Measurements from ENCODE around the gene CAPN2. TPM values are rescaled to one million over a fixed set of nuclear protein-coding genes. Genes with fewer than 3 reads are reported as not detected.
"Not testable (repeated sequence)": the region's sequence is repeated elsewhere in the genome, so short reads cannot be mapped to it uniquely, and the experiment has no call there.

CAPN2 gene
- total RNA-seq, 4 donors from 2014 or later, result 160 to 207 (median 177) TPM

DNA sequence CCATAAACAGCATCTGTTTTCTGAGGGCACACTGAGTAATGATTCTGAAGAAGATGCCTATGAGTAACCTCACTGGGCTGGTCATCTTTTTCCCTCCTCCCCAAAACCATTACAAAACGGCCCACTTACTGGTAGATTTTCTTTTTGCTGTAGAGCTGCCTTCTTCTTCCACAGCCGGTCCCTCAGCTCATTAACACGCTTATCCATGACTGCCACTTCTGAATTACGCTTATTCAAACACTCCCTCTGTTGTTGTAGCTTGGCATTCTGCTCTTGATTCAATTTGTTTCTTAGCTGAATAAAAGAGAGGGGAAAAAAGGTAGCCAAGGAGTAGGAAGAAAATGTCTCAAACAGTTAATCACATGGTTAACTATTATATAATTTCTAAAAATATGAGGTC is 90.3 kb downstream of the CAPN2 start:
- Histone ChIP-seq H3K9me3 (peaks cover 0 to 3% (median 0%) of the 10 kb centered on the region in 4 donors), H3K4me3 (no peak overlapping the region), H3K36me3 (peaks cover 4 to 96% (median 21%) of the 10 kb centered on the region in 3 donors), H3K4me1 (no peaks in the 10 kb centered on the region), H3K27me3 (no peaks in the 10 kb centered on the region), H3K27ac (no peak overlapping the region)
- TF ChIP-seq, protein P1, sequence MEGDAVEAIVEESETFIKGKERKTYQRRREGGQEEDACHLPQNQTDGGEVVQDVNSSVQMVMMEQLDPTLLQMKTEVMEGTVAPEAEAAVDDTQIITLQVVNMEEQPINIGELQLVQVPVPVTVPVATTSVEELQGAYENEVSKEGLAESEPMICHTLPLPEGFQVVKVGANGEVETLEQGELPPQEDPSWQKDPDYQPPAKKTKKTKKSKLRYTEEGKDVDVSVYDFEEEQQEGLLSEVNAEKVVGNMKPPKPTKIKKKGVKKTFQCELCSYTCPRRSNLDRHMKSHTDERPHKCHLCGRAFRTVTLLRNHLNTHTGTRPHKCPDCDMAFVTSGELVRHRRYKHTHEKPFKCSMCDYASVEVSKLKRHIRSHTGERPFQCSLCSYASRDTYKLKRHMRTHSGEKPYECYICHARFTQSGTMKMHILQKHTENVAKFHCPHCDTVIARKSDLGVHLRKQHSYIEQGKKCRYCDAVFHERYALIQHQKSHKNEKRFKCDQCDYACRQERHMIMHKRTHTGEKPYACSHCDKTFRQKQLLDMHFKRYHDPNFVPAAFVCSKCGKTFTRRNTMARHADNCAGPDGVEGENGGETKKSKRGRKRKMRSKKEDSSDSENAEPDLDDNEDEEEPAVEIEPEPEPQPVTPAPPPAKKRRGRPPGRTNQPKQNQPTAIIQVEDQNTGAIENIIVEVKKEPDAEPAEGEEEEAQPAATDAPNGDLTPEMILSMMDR (IDR thresholded peaks at IDR 0.05), result no peak
- no peak for TF ChIP-seq EP300 (IDR thresholded peaks at IDR 0.05)
- TF ChIP-seq POLR2A (IDR thresholded peaks at IDR 0.05), result no peak
- DNase-seq (ENCODE audit: low spot score in 2 of 2), result no peak
- WGBS, 2 donors, result 68 to 80% methylated on average over 4 of the region's 4 CpGs

DNA sequence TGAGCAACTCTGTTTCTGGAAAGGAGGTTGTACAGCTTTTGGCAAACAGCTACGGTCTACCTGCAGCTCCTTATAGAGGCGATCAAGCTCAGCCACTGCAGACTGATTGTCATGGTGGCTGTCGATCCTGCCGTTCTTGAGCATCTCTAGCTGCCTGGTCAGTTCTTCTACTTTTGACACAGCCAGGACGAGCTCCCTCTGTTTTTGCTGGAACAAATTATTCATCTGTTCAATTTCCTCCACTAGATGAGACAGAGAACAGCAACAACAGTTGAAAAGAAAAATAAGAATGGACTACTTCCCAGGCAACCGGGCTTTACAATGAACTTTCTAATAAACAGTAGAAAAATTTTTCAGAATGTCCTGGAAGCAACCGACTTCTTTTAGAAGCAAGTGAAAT is 90.9 kb downstream of the CAPN2 start:
- DNase-seq (ENCODE audit: low spot score in 2 of 2), result no peak
- TF ChIP-seq, protein P1 (IDR thresholded peaks at IDR 0.05), result no peak
- TF ChIP-seq EP300 (IDR thresholded peaks at IDR 0.05) (no peak), POLR2A (IDR thresholded peaks at IDR 0.05) (no peak)
- 82 to 84% methylated on average over 7 of the region's 7 CpGs for WGBS, 2 donors
- Histone ChIP-seq H3K4me3 (no peak overlapping the region), H3K36me3 (peaks cover 4 to 92% (median 15%) of the 10 kb centered on the region in 3 donors), H3K4me1 (no peaks in the 10 kb centered on the region), H3K27me3 (no peaks in the 10 kb centered on the region), H3K27ac (no peak overlapping the region), H3K9me3 (peaks cover 0 to 5% (median 0%) of the 10 kb centered on the region in 4 donors)

DNA sequence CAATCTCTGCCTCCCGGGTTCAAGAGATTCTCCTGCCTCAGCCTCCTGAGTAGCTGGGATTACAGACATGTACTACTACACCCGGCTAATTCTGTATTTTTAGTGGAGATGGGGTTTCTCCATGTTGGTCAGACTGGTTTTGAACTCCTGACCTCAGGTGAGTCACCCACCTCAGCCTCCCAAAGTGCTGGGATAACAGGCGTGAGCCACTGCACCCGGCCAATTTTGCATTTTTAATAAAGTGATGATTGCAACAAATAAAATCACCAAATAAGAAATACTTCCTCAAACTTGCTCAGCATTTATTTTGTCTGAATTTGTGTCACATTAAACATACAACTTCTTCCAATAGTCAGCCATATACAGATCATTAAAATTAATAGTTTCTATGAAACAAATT is 97.6 kb downstream of the CAPN2 start:
- H3K9me3 ChIP-seq; H3K27ac ChIP-seq; H3K4me1 ChIP-seq; DNase-seq (ENCODE audit: low spot score in 2 of 2); H3K27me3 ChIP-seq; H3K4me3 ChIP-seq: not testable (repeated sequence)
- H3K36me3 ChIP-seq, result peaks cover 0 to 64% (median 0%) of the 10 kb centered on the region in 3 donors
- WGBS, 2 donors, result 72 to 88% methylated on average over 4 of the region's 4 CpGs

DNA sequence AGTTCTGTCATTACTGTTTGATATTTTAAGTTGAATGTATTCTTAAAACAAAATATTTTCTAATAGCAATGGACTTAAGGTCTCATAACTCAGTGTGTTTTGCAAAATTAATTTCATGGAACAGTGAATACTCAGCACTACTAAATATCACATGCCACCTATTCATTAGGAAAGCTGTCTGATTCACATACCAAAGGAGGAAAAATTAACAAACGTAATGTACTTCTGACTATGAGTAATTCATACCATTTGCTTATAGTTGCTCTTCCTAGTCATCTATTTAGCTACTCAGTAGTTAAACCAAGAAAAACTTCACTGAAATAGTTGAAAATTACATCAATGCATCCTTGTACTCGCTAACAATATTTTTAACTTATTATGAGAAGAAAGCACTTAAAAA is 98.2 kb downstream of the CAPN2 start:
- Histone ChIP-seq H3K36me3 (peaks cover 0 to 57% (median 0%) of the 10 kb centered on the region in 3 donors), H3K9me3 (peaks cover 0 to 5% (median 0%) of the 10 kb centered on the region in 4 donors), H3K4me3 (no peak overlapping the region), H3K4me1 (no peaks in the 10 kb centered on the region), H3K27ac (no peak overlapping the region), H3K27me3 (no peaks in the 10 kb centered on the region)
- WGBS, 2 donors, result 72 to 73% methylated on average over 2 of the region's 2 CpGs
- no peak for DNase-seq (ENCODE audit: low spot score in 2 of 2)
- TF ChIP-seq, protein P1 (IDR thresholded peaks at IDR 0.05), result no peak
- TF ChIP-seq POLR2A (IDR thresholded peaks at IDR 0.05), result no peak
- TF ChIP-seq EP300 (IDR thresholded peaks at IDR 0.05), result no peak

DNA sequence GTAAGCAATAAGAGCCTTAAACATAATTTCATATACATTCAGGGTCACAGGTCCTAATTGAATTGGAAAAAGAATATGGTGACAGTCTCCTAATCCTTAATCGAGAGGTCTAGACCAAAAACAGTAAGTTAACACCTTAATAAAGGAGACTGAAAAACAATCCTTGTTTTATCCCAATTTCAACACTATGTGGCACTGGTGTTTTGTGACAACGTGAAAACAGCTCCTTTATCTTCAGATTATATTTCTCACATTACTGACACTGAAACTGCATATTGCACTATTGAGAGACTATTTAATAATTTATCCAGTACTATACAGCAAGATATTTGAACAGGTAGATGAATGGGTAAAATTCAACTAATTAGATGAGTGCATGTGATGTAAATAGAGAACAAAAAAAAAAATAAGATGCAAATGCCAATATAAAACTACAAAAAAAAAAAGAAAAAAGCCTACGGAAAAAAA is 99.3 kb downstream of the CAPN2 start:
- WGBS, 2 donors, result 49% methylated on average over 3 of the region's 3 CpGs
- Histone ChIP-seq H3K4me3 (no peak overlapping the region), H3K27ac (no peak overlapping the region), H3K36me3 (peaks cover 0 to 46% (median 0%) of the 10 kb centered on the region in 3 donors), H3K27me3 (no peaks in the 10 kb centered on the region), H3K9me3 (peaks cover 0 to 5% (median 0%) of the 10 kb centered on the region in 4 donors), H3K4me1 (peaks cover 0 to 9% (median 3%) of the 10 kb centered on the region in 4 donors)
- no peak for DNase-seq (ENCODE audit: low spot score in 2 of 2)
- no peak for TF ChIP-seq EP300 (IDR thresholded peaks at IDR 0.05)
- TF ChIP-seq, protein P1 (IDR thresholded peaks at IDR 0.05), result peak; percentile 36 to 69 (median 51)

DNA sequence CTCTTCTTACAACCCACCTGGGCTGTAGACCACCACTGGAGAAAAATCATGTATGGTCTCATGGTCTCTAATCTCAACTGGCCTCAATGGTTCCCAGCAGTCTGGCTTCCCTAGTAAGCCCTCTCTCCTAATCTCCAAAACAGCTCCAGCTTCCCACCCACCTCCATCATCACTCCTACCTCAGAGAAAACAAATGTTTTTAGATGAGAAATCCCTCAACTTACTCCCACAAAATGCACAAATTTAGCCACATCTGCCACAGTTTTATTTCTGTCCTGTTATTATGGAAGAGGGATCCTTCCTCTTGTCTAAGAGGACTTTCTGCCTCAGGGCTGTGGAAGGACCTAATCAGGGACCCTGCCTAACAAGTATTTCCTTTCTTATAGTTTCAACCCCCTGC is 101.3 kb downstream of the CAPN2 start:
- Histone ChIP-seq H3K36me3 (peaks cover 0 to 31% (median 0%) of the 10 kb centered on the region in 3 donors), H3K27ac (no peak overlapping the region), H3K4me1 (peaks cover 0 to 16% (median 3%) of the 10 kb centered on the region in 4 donors), H3K4me3 (no peak overlapping the region), H3K9me3 (no peaks in the 10 kb centered on the region), H3K27me3 (no peaks in the 10 kb centered on the region)
- TF ChIP-seq EP300 (IDR thresholded peaks at IDR 0.05) (no peak), POLR2A (IDR thresholded peaks at IDR 0.05) (no peak)
- TF ChIP-seq, protein P1 (IDR thresholded peaks at IDR 0.05), result no peak
- DNase-seq (ENCODE audit: low spot score in 2 of 2), result no peak
